Thyroid gland (tissue), 4 donors: Measurements from ENCODE around the gene PHOX2A. TPM values are rescaled to one million over a fixed set of nuclear protein-coding genes. Genes with fewer than 3 reads are reported as not detected.
A peak's percentile ranks its signal among the peaks of the same experiment; 100 is the strongest.
"Not testable (repeated sequence)": the region's sequence is repeated elsewhere in the genome, so short reads cannot be mapped to it uniquely, and the experiment has no call there.

Source experiments
- DNase-seq, 2 donors: peaks; one replicate each; pipeline ENCODE4 v3.0.0-alpha.2; 2019
- H3K27ac ChIP-seq, 3 donors: fragments of 200-600 bp; sonication (generic); 1 replicate in 2 of 3; 2 replicates in 1 of 3; pipeline ENCODE4 v1.5.1; 2016 to 2019; ENCODE audit warnings: mild to moderate bottlenecking in 1 of 3, moderate library complexity in 1 of 3
- H3K27me3 ChIP-seq: fragments of 200-600 bp; sonication (generic); one replicate; pipeline ENCODE4 v1.5.1; 2019
- H3K36me3 ChIP-seq, 2 donors: fragments of 200-600 bp; sonication (generic); one replicate each; pipeline ENCODE4 v1.5.1; 2016 to 2019
- H3K4me1 ChIP-seq, 2 donors: fragments of 200-600 bp; sonication (generic); one replicate each; pipeline ENCODE4 v1.5.1; 2017 to 2019
- H3K4me3 ChIP-seq, 3 donors: fragments of 200-600 bp; sonication (generic); replicated peaks in 1 of 3; 1 replicate in 2 of 3; 2 replicates in 1 of 3; pipeline ENCODE4 v1.5.1; 2016; ENCODE audit warnings: mild to moderate bottlenecking in 1 of 3
- H3K9me3 ChIP-seq: fragments of 200-600 bp; sonication (generic); one replicate; pipeline ENCODE4 v1.5.1; 2017
- CTCF ChIP-seq, 6 experiments: fragments of 200-600 bp in 3 of 6; fragments of 450-650 bp in 3 of 6; sonication (generic) in 3 of 6; IDR thresholded peaks; one replicate each; pipeline ENCODE4 v1.5.1; 2016 to 2019; ENCODE audit warnings: antibody characterized with exemption in 6 of 6, mild to moderate bottlenecking in 2 of 6, inconsistent platforms in 1 of 6, moderate library complexity in 1 of 6
- POLR2A ChIP-seq, 2 donors: fragments of 450-650 bp; IDR thresholded peaks; one replicate each; pipeline ENCODE4 v1.6.1; 2017; ENCODE audit warnings: antibody characterized with exemption in 2 of 2, mild to moderate bottlenecking in 2 of 2, moderate library complexity in 1 of 2
- WGBS, 2 donors: methylation state at CpG; one replicate each; pipeline ENCODE4 v1.1.5; 2017; 5-methylcytosine and 5-hydroxymethylcytosine counted together
- intact Hi-C: fragments of 100-400 bp; cut with DNase I; formaldehyde crosslinking; loops from one replicate; pipeline ENCODE4 v1.15.1; 2023
- total RNA-seq, 4 donors: library from RNA; depleted of rRNA; stranded (reverse); fragments of >200 nt; gene quantifications; one replicate each; pipeline ENCODE4 v1.2.3, GENCODE V29; 2016

PHOX2A gene
- total RNA-seq, 4 donors from 2014 or later = not detected

GRCh38 chr11:72271980-72272379, 28.0 kb upstream of the PHOX2A start:
- intact Hi-C loops = no loop called here
- H3K9me3 ChIP-seq = no peaks in the 10 kb centered on the region
- 87 to 97% methylated on average over 1 of the region's 1 CpG for WGBS, 2 donors
- H3K4me1 ChIP-seq = no peaks in the 10 kb centered on the region
- no peak overlapping the region for H3K27ac ChIP-seq
- no peak overlapping the region for H3K4me3 ChIP-seq
- no peaks in the 10 kb centered on the region for H3K36me3 ChIP-seq
- DNase-seq = no peak
- no peaks in the 10 kb centered on the region for H3K27me3 ChIP-seq
- no peak for TF ChIP-seq POLR2A (IDR thresholded peaks at IDR 0.05)
- TF ChIP-seq CTCF (IDR thresholded peaks at IDR 0.05) = no peak

GRCh38 chr11:72267956-72268617, 24.1 kb upstream of the PHOX2A start:
- intact Hi-C loops = no loop called here
- Histone ChIP-seq H3K4me3 (no peak overlapping the region), H3K27ac (no peak overlapping the region), H3K36me3 (no peaks in the 10 kb centered on the region), H3K27me3 (no peaks in the 10 kb centered on the region), H3K9me3 (no peaks in the 10 kb centered on the region), H3K4me1 (peaks cover 0 to 4% of the 10 kb centered on the region in 2 donors)
- 87 to 89% methylated on average over 2 of the region's 2 CpGs for WGBS, 2 donors
- TF ChIP-seq CTCF (IDR thresholded peaks at IDR 0.05) (no peak), POLR2A (IDR thresholded peaks at IDR 0.05) (no peak)
- DNase-seq = no peak

- DNase-seq, H3K36me3 ChIP-seq, H3K27me3 ChIP-seq, H3K4me3 ChIP-seq, H3K4me1 ChIP-seq, intact Hi-C loops, H3K27ac ChIP-seq, H3K9me3 ChIP-seq: not testable (repeated sequence)
- 82 to 91% methylated on average over 5 of the region's 5 CpGs for WGBS, 2 donors
Observed at GRCh38 chr11:72266960-72267359, 23.0 kb upstream of the PHOX2A start.

GRCh38 chr11:72265951-72266350, 22.0 kb upstream of the PHOX2A start:
- Histone ChIP-seq H3K27ac (peak overlapping the region in 1 of 3 donors; percentile 49), H3K27me3 (no peaks in the 10 kb centered on the region), H3K36me3 (no peaks in the 10 kb centered on the region), H3K9me3 (no peaks in the 10 kb centered on the region), H3K4me3 (no peak overlapping the region), H3K4me1 (peaks cover 0 to 4% of the 10 kb centered on the region in 2 donors)
- DNase-seq = peak in 1 of 2 donors; percentile 57
- TF ChIP-seq CTCF (IDR thresholded peaks at IDR 0.05) (no peak), POLR2A (IDR thresholded peaks at IDR 0.05) (no peak)
- intact Hi-C loops = no loop called here

- no peak overlapping the region for H3K4me3 ChIP-seq
- no peak overlapping the region for H3K27ac ChIP-seq
- peaks cover 0 to 4% of the 10 kb centered on the region in 2 donors for H3K4me1 ChIP-seq
- no peaks in the 10 kb centered on the region for H3K36me3 ChIP-seq
- DNase-seq = no peak
- H3K27me3 ChIP-seq = no peaks in the 10 kb centered on the region
- 72 to 80% methylated on average over 4 of the region's 4 CpGs for WGBS, 2 donors
- no peaks in the 10 kb centered on the region for H3K9me3 ChIP-seq
- intact Hi-C loops = no loop called here
- TF ChIP-seq POLR2A (IDR thresholded peaks at IDR 0.05) (no peak), CTCF (IDR thresholded peaks at IDR 0.05) (no peak)
Observed at GRCh38 chr11:72263361-72263760, 19.4 kb upstream of the PHOX2A start.
